Lower leg skin (tissue), 4 donors: ENCODE measurements around the gene GRIK2. TPM values are rescaled to one million over a fixed set of nuclear protein-coding genes. Genes with fewer than 3 reads are reported as not detected.

Experiments used
- DNase-seq, 2 donors: peaks; one replicate each; pipeline ENCODE4 v3.0.0-alpha.2; 2019; ENCODE audit warnings: low spot score in 2 of 2
- H3K4me3 ChIP-seq: fragments of 200-600 bp; sonication (generic); 2 replicates; pipeline ENCODE4 v1.5.1; 2017; ENCODE audit warnings: mild to moderate bottlenecking, low read depth; ENCODE audit not compliant: poor library complexity, severe bottlenecking
- CTCF ChIP-seq, 3 donors: fragments of 450-650 bp; IDR thresholded peaks; one replicate each; pipeline ENCODE4 v1.5.1; 2016; ENCODE audit warnings: antibody characterized with exemption in 3 of 3, mild to moderate bottlenecking in 3 of 3, moderate library complexity in 2 of 3
- POLR2A ChIP-seq, 2 donors: fragments of 450-650 bp; IDR thresholded peaks; one replicate each; pipeline ENCODE4 v1.6.1; 2016 to 2017; ENCODE audit warnings: antibody characterized with exemption in 2 of 2, mild to moderate bottlenecking in 1 of 2, moderate library complexity in 1 of 2
- WGBS, 2 donors: methylation state at CpG; one replicate each; pipeline ENCODE4 v1.1.5; 2018; 5-methylcytosine and 5-hydroxymethylcytosine counted together
- intact Hi-C: fragments of 100-400 bp; cut with DNase I; formaldehyde crosslinking; loops from one replicate; pipeline ENCODE4 v1.15.0; 2023; ENCODE audit warnings: low total_unique reads
- total RNA-seq, 4 donors: library from RNA; depleted of rRNA; stranded (reverse); fragments of >200 nt; gene quantifications; one replicate each; pipeline ENCODE4 v1.1.0, GENCODE V29; 2016

Gene GRIK2
- total RNA-seq, 4 donors from 2014 or later, result 0.04 to 2.0 (median 0.60) TPM

- DNase-seq, result no peak
- 41 to 48% methylated on average over 3 of the region's 3 CpGs for WGBS, 2 donors
- H3K4me3 ChIP-seq, result no peak overlapping the region
- TF ChIP-seq CTCF (IDR thresholded peaks at IDR 0.05) (no peak), POLR2A (IDR thresholded peaks at IDR 0.05) (no peak)
- intact Hi-C loops, result no loop called here
Observed at GRCh38 chr6:101826678-101827077, 433.2 kb downstream of the GRIK2 start.

- TF ChIP-seq POLR2A (IDR thresholded peaks at IDR 0.05) (no peak), CTCF (IDR thresholded peaks at IDR 0.05) (no peak)
- DNase-seq, result no peak
- no peak overlapping the region for H3K4me3 ChIP-seq
- intact Hi-C loops, result no loop called here
Observed at GRCh38 chr6:101830501-101831031, 437.1 kb downstream of the GRIK2 start.

GRCh38 chr6:101832371-101832770 is 438.9 kb downstream of the GRIK2 start:
- WGBS, 2 donors, result 41 to 46% methylated on average over 2 of the region's 2 CpGs
- intact Hi-C loops, result no loop called here

GRCh38 chr6:101840100-101840499 is 446.6 kb downstream of the GRIK2 start:
- 63 to 74% methylated on average over 1 of the region's 1 CpG for WGBS, 2 donors
- TF ChIP-seq POLR2A (IDR thresholded peaks at IDR 0.05), result no peak
- no peak for TF ChIP-seq CTCF (IDR thresholded peaks at IDR 0.05)
- intact Hi-C loops, result no loop called here
- no peak for DNase-seq
- H3K4me3 ChIP-seq, result no peak overlapping the region

More at GRCh38 chr6:101832371-101832770, 438.9 kb downstream of the GRIK2 start:
- TF ChIP-seq CTCF (IDR thresholded peaks at IDR 0.05), result no peak
- no peak for TF ChIP-seq POLR2A (IDR thresholded peaks at IDR 0.05)
- DNase-seq, result no peak
- H3K4me3 ChIP-seq, result no peak overlapping the region

GRCh38 chr6:101845172-101845571 is 451.7 kb downstream of the GRIK2 start:
- intact Hi-C loops, result no loop called here
- 2 to 50% methylated on average over 2 of the region's 2 CpGs for WGBS, 2 donors
- H3K4me3 ChIP-seq, result no peak overlapping the region
- TF ChIP-seq CTCF (IDR thresholded peaks at IDR 0.05) (no peak), POLR2A (IDR thresholded peaks at IDR 0.05) (no peak)
- DNase-seq, result no peak

- 75 to 80% methylated on average over 1 of the region's 1 CpG for WGBS, 2 donors
Observed at GRCh38 chr6:101845621-101846020, 452.1 kb downstream of the GRIK2 start.

More at GRCh38 chr6:101845621-101846020, 452.1 kb downstream of the GRIK2 start:
- intact Hi-C loops, result no loop called here
- H3K4me3 ChIP-seq, result no peak overlapping the region
- TF ChIP-seq POLR2A (IDR thresholded peaks at IDR 0.05) (no peak), CTCF (IDR thresholded peaks at IDR 0.05) (no peak)
- DNase-seq, result no peak
